Posterior vena cava (tissue), 2 donors: ENCODE data around the gene PRDM12. TPM values are rescaled to one million over a fixed set of nuclear protein-coding genes. Genes with fewer than 3 reads are reported as not detected.

Source experiments
- DNase-seq: peaks from one replicate; pipeline ENCODE4 v3.0.0-alpha.2; 2020; ENCODE audit warnings: low spot score
- intact Hi-C, 2 donors: fragments of 100-400 bp; cut with DNase I; formaldehyde crosslinking; loops; one replicate each; pipeline versions ENCODE4 v1.14.1 to v1.14.2; 2022 to 2023
- total RNA-seq, 2 donors: library from RNA; stranded (reverse); fragmentation: NEBNext Ultra II Directional; extraction: Animal tissue kit (Norgen Biotek cat#: 25700); gene quantifications; one replicate each; pipeline ENCODE4 v1.2.1, GENCODE V29; 2021
- donor health status: DM: yes; HTN: yes; CAD: no.
- donor health status: DM: yes; HTN: yes; CAD: no.

PRDM12 gene
- total RNA-seq, 2 donors from 2014 or later = not detected

GRCh38 chr9:130662099-130662969 is 2.1 kb upstream of the PRDM12 start:
- no peak for DNase-seq
- intact Hi-C loops = no loop called here

DNA sequence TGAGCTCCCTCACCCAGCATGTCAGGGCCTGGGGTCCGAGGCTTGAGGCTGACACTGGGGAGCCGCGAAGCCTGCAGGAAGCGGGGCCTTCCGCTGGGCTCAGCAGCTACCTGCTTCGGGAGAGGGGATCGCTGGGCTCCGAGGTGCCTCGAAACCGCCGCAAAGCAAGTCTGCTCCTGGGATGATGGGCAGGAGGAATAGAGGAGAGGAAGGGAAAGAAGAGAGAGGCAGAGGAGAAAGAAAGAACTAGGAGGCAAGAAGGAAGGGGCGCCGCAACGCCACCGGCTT is 1.5 kb upstream of the PRDM12 start:
- no peak for DNase-seq
- intact Hi-C loops = no loop called here

DNA sequence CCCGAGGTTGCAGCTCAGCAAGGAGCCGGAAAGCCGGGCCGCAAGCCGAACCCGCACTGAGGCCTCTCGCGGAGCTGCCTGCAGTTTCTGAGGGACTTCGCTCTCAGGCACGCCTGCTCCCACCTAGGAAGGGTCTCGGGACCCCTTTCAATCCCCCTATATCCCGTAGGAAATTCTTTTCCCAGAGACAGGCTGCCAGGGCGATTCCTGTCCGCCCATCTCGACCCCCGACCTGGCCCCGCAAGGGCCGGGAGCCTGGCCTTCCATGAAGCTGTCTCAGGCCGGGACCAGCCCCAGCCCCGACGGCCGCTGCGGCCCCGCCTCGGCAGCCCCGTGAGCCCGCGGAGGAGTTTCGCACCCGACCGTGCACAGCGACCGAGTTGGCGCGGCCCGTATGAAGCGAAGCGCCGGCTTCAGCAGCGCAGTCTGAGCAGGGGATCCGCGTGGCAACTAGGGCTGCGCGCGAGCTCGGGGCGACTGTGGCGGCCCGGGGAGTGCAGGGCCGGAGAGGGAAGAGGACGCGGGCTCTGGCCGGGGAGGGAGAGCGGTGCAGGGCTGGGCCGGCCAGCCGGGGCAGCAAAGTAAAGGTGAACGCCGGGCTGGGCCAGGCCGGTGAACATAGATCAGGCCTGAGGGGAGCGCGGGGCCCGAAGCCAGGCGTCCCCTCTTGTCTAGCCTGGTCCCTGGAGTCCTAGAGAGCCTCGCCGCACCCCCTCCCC is 977 bp upstream of the PRDM12 start:
- DNase-seq = no peak
- intact Hi-C loops = no loop called here

GRCh38 chr9:130663977-130664250 is 480 bp upstream of the PRDM12 start:
- intact Hi-C loops = no loop called here
- no peak for DNase-seq

GRCh38 chr9:130665029-130665430 is 636 bp downstream of the PRDM12 start:
- no peak for DNase-seq
- intact Hi-C loops = no loop called here

GRCh38 chr9:130665431-130666392 is 1.3 kb downstream of the PRDM12 start:
- intact Hi-C loops = loop anchor here in 1 of 2 donors (1.0 kb wide), 1 partner anchor 132 kb away; no protein-coding TSS in a partner anchor
- DNase-seq = no peak

DNA sequence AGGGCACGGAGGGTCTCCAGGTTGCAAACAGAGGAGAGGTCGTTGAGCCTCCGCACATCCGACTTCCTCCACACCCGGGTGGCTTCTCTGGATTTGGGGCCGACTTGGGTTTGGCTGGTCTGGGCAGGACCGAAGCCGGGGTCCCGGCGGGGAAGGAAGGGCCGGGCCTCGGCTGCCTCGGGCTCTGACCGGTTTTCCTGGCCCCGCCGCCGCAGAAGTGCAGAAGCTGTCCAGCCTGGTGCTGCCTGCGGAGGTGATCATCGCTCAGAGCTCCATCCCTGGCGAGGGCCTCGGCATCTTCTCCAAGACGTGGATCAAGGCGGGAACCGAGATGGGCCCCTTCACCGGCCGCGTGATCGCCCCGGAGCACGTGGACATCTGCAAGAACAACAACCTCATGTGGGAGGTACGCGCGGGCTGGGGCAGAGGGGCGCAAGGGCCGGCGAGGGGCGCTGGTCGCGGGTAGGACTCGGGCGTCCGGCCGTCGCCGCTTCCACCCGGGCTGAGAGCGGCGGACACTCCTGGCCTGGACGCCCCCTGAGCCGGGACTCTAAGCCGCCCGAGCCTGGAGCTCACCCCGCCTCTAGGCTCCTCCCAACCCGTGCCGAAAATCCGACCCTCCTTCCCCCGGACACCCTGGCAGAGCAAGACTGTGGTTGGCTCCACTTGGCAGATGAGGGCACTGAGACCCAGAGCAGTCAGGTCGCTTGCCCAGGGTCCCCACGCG is 2.2 kb downstream of the PRDM12 start:
- DNase-seq = peak; percentile 74
- intact Hi-C loops = loop anchor here in 1 of 2 donors (1.0 kb wide), 1 partner anchor 133 kb away; no protein-coding TSS in a partner anchor

DNA sequence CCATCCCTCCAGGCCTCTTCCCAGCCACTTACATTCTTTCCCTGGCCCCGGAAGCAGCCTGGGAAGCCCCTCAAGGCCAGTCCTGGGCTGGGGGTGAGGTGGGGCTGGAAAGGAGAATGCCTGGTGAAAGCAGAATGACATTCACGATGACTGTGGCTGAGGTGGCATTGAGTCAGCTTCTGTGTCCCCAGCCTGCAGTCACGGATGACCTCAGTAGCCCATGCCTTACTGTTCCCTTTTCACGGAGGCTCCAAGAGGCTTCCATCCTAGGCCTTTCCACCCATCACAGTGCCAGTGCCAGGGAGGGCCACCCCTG is 2.7 kb downstream of the PRDM12 start:
- intact Hi-C loops = no loop called here
- DNase-seq = no peak

GRCh38 chr9:130668196-130668595 is 3.8 kb downstream of the PRDM12 start:
- intact Hi-C loops = no loop called here
- DNase-seq = no peak

DNA sequence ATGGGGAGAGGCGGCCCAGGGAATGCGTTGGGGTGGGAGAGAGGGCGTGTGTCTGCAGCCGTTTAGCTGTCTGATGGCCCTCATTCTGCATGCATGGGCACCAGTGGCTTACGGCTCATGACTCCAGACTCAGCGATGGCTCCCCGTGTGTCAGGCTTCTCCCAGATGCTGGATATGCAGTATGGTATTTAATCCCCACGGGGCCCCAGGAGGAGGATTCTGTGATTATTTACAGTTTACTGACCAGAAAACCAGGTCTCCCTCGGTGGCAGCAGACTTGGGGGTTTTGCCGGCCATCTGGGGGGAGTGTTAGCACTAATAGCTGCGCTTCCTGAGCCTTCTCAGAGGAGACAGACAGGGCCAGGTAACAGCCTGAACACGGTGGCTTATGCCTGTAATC is 4.3 kb downstream of the PRDM12 start:
- intact Hi-C loops = no loop called here
- DNase-seq = no peak

GRCh38 chr9:130669965-130670364 is 5.6 kb downstream of the PRDM12 start:
- DNase-seq = no peak
- intact Hi-C loops = no loop called here

GRCh38 chr9:130670644-130671043 is 6.2 kb downstream of the PRDM12 start:
- intact Hi-C loops = no loop called here
- DNase-seq = no peak

GRCh38 chr9:130672466-130672865 is 8.1 kb downstream of the PRDM12 start:
- DNase-seq = no peak
- intact Hi-C loops = no loop called here

- intact Hi-C loops = no loop called here
- no peak for DNase-seq
Observed at GRCh38 chr9:130672933-130673615, 8.7 kb downstream of the PRDM12 start.

- intact Hi-C loops = no loop called here
- DNase-seq = no peak
Observed at GRCh38 chr9:130675396-130675795, 11.0 kb downstream of the PRDM12 start.

GRCh38 chr9:130677252-130677651 is 12.9 kb downstream of the PRDM12 start:
- intact Hi-C loops = no loop called here
- DNase-seq = no peak

- peak; percentile 94 for DNase-seq
- intact Hi-C loops = loop anchor here in 1 of 2 donors (2.0 kb wide), 1 partner anchor 214 kb away; no protein-coding TSS in a partner anchor
Observed at GRCh38 chr9:130680836-130681768, 16.7 kb downstream of the PRDM12 start.
